K562 (cell line): ENCODE results near the gene MYO9A. TPM values are rescaled to one million over a fixed set of nuclear protein-coding genes. Genes with fewer than 3 reads are reported as not detected.

Experiments
- ATAC-seq: fragments of 200-7000 bp; cut with Tn5 transposase; 3 replicates; pipeline ENCODE4 v1.9.1; 2020; ENCODE audit warnings: moderate library complexity
- BruUV-seq: library from RNA; stranded (reverse); fragments of 400-500 nt; replicated peaks from 2 replicates; lab custom pipeline; 2021; lab: Mats Ljungman, UMichigan
- CTCF ChIA-PET: fragments of 300-600 bp; formaldehyde crosslinking; extraction: SDS; loops from one replicate; lab custom pipeline; 2021; ENCODE audit warnings: low intra/inter-chr PET ratio; lab: Yijun Ruan, JAX
- POLR2A ChIA-PET: fragments of 300-600, 350-650 bp; sonication (Branson Sonifier 250); formaldehyde crosslinking; extraction: SDS; loops from one replicate; lab custom pipeline; 2021; ENCODE audit warnings: antibody characterized with exemption, inconsistent platforms; lab: Yijun Ruan, JAX
- DNase-seq, 4 experiments: peaks; one replicate each; pipeline versions ENCODE4 v3.0.0 to v3.0.0-alpha.2; 2011 to 2018; ENCODE audit warnings: low spot score in 3 of 4, mixed read lengths in 3 of 4; ENCODE audit errors: extremely low read depth in 1 of 4
- FAIRE-seq: peaks from 2 replicates; lab custom pipeline; 2011; peaks lifted over from hg19 to GRCh38; lab: Jason Lieb, UNC
- H2AFZ ChIP-seq: 2 replicates; pipeline ENCODE4 v1.6.0; 2011; ENCODE audit warnings: low read depth, low read length, control low read depth, inconsistent platforms
- H3K27ac ChIP-seq: fragments of 200-600 bp; 3 replicates; pipeline ENCODE4 v1.8.0; 2011; ENCODE audit warnings: low read depth, mild to moderate bottlenecking, control low read depth, inconsistent platforms, low read length, moderate library complexity, mixed read lengths; ENCODE audit errors: extremely low read depth
- H3K27me3 ChIP-seq, 2 experiments: fragments of 300-600 bp in 1 of 2; 2 replicates in 1 of 2; 3 replicates in 1 of 2; pipeline versions ENCODE4 v1.6.0 to v1.8.0; 2011; ENCODE audit warnings: inconsistent platforms in 2 of 2, low read length in 2 of 2, mild to moderate bottlenecking in 1 of 2, mixed read lengths in 1 of 2, moderate library complexity in 1 of 2; ENCODE audit not compliant: control insufficient read depth in 2 of 2, insufficient read depth in 2 of 2
- H3K36me3 ChIP-seq: fragments of 300-600 bp; 3 replicates; pipeline ENCODE4 v1.8.0; 2011; ENCODE audit warnings: mild to moderate bottlenecking, low read length, inconsistent platforms; ENCODE audit not compliant: control insufficient read depth, insufficient read depth
- H3K4me1 ChIP-seq, 2 experiments: fragments of 200-600 bp in 1 of 2; replicated peaks in 1 of 2; 2 replicates in 1 of 2; 3 replicates in 1 of 2; pipeline versions ENCODE4 v1.5.1 to v1.8.0; 2011; ENCODE audit warnings: inconsistent platforms in 2 of 2, low read length in 2 of 2, mild to moderate bottlenecking in 1 of 2, mixed read lengths in 1 of 2, moderate library complexity in 1 of 2; ENCODE audit not compliant: control insufficient read depth in 2 of 2, insufficient read depth in 2 of 2
- H3K4me2 ChIP-seq: 2 replicates; pipeline ENCODE4 v1.6.1; 2011; ENCODE audit warnings: low read length, control low read depth, inconsistent platforms, mixed read lengths; ENCODE audit not compliant: insufficient read depth
- H3K4me3 ChIP-seq: fragments of 200-600 bp; sonication (generic), shearing (Covaris generic); 2 replicates; pipeline ENCODE4 v1.5.1; 2016; ENCODE audit warnings: control low read depth, inconsistent platforms
- H3K79me2 ChIP-seq: fragments of 200-600 bp; 3 replicates; pipeline ENCODE4 v1.8.0; 2011; ENCODE audit warnings: low read length, inconsistent platforms; ENCODE audit not compliant: control insufficient read depth, insufficient read depth
- H3K9ac ChIP-seq, 2 experiments: 2 replicates each; pipeline versions ENCODE4 v1.6.0 to v1.6.1; 2011; ENCODE audit warnings: low read depth in 2 of 2, low read length in 2 of 2, control low read depth in 1 of 2, inconsistent platforms in 1 of 2, mild to moderate bottlenecking in 1 of 2, mixed read lengths in 1 of 2; ENCODE audit not compliant: insufficient read depth in 1 of 2
- H3K9me1 ChIP-seq: one replicate; pipeline ENCODE4 v1.6.0; 2011; ENCODE audit warnings: inconsistent platforms, mild to moderate bottlenecking, low read length, moderate library complexity; ENCODE audit not compliant: control insufficient read depth, insufficient read depth
- H3K9me3 ChIP-seq: replicated peaks from 2 replicates; pipeline ENCODE4 v1.5.1; 2011; ENCODE audit warnings: low read depth, low read length, inconsistent platforms; ENCODE audit not compliant: control insufficient read depth, insufficient read depth
- H4K20me1 ChIP-seq: replicated peaks from 2 replicates; pipeline ENCODE4 v1.6.1; 2011; ENCODE audit warnings: low read length, inconsistent platforms, mixed read lengths; ENCODE audit not compliant: control insufficient read depth, insufficient read depth
- CBFB ChIP-seq: sonication (generic); formaldehyde crosslinking; IDR thresholded peaks from 2 replicates; pipeline ENCODE4 v1.4.0; 2020; ENCODE audit warnings: mild to moderate bottlenecking, missing genetic modification reagents
- HDAC8 ChIP-seq: fragments of 450-650 bp; IDR thresholded peaks from 2 replicates; pipeline ENCODE4 v1.6.1; 2016; ENCODE audit warnings: mild to moderate bottlenecking, missing genetic modification characterization, moderate library complexity, missing compliant biosample characterization
- HLTF ChIP-seq: fragments of 450-650 bp; IDR thresholded peaks from 2 replicates; pipeline ENCODE4 v1.6.1; 2016
- HNRNPH1 ChIP-seq: fragments of 200-400 bp; formaldehyde crosslinking; optimal IDR thresholded peaks from 2 replicates; pipeline ENCODE3; 2017; ENCODE audit warnings: low read depth, mild to moderate bottlenecking, low read length, moderate library complexity
- L3MBTL2 ChIP-seq: fragments of 450-650 bp; IDR thresholded peaks from 2 replicates; pipeline ENCODE4 v1.6.1; 2016; ENCODE audit warnings: mild to moderate bottlenecking, moderate library complexity
- MLLT1 ChIP-seq, 2 experiments: fragments of 450-650 bp; IDR thresholded peaks; 2 replicates each; pipeline ENCODE4 v1.6.1; 2016
- PCBP1 ChIP-seq: fragments of 200-400 bp; formaldehyde crosslinking; IDR thresholded peaks from 2 replicates; pipeline ENCODE4 v1.6.1; 2018; ENCODE audit warnings: mild to moderate bottlenecking, low read depth, low read length; ENCODE audit not compliant: poor library complexity, severe bottlenecking
- PURB ChIP-seq: sonication (generic); formaldehyde crosslinking; IDR thresholded peaks from 2 replicates; pipeline ENCODE4 v1.9.0; 2021; ENCODE audit warnings: low read depth, mild to moderate bottlenecking, missing genetic modification reagents
- TAL1 ChIP-seq: fragments of 450-650 bp; IDR thresholded peaks from 2 replicates; pipeline ENCODE4 v1.6.1; 2016; ENCODE audit warnings: mild to moderate bottlenecking
- ZBTB26 ChIP-seq: fragments of 450-650 bp; formaldehyde crosslinking; IDR thresholded peaks from 2 replicates; pipeline ENCODE4 v1.4.0; 2022; ENCODE audit warnings: missing genetic modification characterization
- ZNF274 ChIP-seq: IDR thresholded peaks from 2 replicates; pipeline ENCODE4 v1.6.1; 2011; ENCODE audit warnings: low read depth, mild to moderate bottlenecking, low read length, moderate library complexity, borderline replicate concordance
- ZNF511 ChIP-seq: sonication (generic); formaldehyde crosslinking; IDR thresholded peaks from 2 replicates; pipeline ENCODE4 v1.8.0; 2022; ENCODE audit warnings: mild to moderate bottlenecking, missing genetic modification reagents
- WGBS: fragments of 100-300 bp; shearing (Covaris generic); methylation state at CpG from one replicate; pipeline ENCODE4 v1.1.6; 2016; ENCODE audit warnings: low coverage, mixed read lengths; ENCODE audit not compliant: insufficient coverage; ENCODE audit errors: missing lambda C conversion rate; 5-methylcytosine and 5-hydroxymethylcytosine counted together
- in situ Hi-C: fragments of 300-500 bp; cut with MboI; formaldehyde crosslinking; loops from 4 replicates; pipeline ENCODE4 v1.15.0; 2018; ENCODE audit warnings: inconsistent platforms, mixed read lengths
- intact Hi-C: fragments of 100-400 bp; cut with micrococcal nuclease; formaldehyde crosslinking; loops from 2 replicates; pipeline ENCODE4 v1.14.2; 2022
- polyA plus RNA-seq, 8 experiments: library from polyadenylated mRNA; depleted of rRNA in 4 of 8; stranded (reverse) in 5 of 8; unstranded in 3 of 8; fragments of >200 nt; fragmentation: Nextera tagmentation in 2 of 8; fragmentation: Illumina TruSeq in 1 of 8; extraction: Ambion mirVana in 2 of 8; extraction: Trizol in 1 of 8; gene quantifications; 2 replicates each; pipeline versions ENCODE4 v1.2.1 to v1.2.3, GENCODE V29; 2011 to 2014; ENCODE audit warnings: inconsistent platforms in 1 of 8, missing spikeins in 1 of 8
- total RNA-seq, 7 experiments: library from RNA; depleted of rRNA in 6 of 7; stranded (reverse); fragments of >200 nt in 6 of 7; fragmentation: Illumina TruSeq in 2 of 7; extraction: Trizol in 2 of 7; gene quantifications; 2 replicates each; pipeline versions ENCODE4 v1.2.1 to v1.2.3, GENCODE V29; 2011 to 2021; ENCODE audit warnings: low replicate concordance in 1 of 7
- TF ChIP-seq, protein P1 (sequence below): fragments of 250-450 bp; sonication (Bioruptor Pico); IDR thresholded peaks from 2 replicates; pipeline ENCODE4 v1.5.0; 2021; ENCODE audit warnings: mild to moderate bottlenecking, borderline replicate concordance
- TF ChIP-seq, protein P2 (sequence below): sonication (generic); formaldehyde crosslinking; IDR thresholded peaks from 2 replicates; pipeline ENCODE4 v1.8.0; 2022; ENCODE audit warnings: missing genetic modification reagents, mild to moderate bottlenecking, moderate library complexity, borderline replicate concordance

MYO9A gene
- total and polyA plus RNA-seq, 9 of the 15 experiments (the other 6 are each of a cell fraction or from before 2014, with no cell fraction given): 1.9 to 15.4 (median 5.8) TPM

- TF ChIP-seq ZNF511 (CRISPR knock-in tag) (no peak), MLLT1 (IDR thresholded peaks at IDR 0.05) (no peak), HNRNPH1 (no peak), L3MBTL2 (no peak), HDAC8 (no peak), TAL1 (no peak)
- TF ChIP-seq, protein P1, sequence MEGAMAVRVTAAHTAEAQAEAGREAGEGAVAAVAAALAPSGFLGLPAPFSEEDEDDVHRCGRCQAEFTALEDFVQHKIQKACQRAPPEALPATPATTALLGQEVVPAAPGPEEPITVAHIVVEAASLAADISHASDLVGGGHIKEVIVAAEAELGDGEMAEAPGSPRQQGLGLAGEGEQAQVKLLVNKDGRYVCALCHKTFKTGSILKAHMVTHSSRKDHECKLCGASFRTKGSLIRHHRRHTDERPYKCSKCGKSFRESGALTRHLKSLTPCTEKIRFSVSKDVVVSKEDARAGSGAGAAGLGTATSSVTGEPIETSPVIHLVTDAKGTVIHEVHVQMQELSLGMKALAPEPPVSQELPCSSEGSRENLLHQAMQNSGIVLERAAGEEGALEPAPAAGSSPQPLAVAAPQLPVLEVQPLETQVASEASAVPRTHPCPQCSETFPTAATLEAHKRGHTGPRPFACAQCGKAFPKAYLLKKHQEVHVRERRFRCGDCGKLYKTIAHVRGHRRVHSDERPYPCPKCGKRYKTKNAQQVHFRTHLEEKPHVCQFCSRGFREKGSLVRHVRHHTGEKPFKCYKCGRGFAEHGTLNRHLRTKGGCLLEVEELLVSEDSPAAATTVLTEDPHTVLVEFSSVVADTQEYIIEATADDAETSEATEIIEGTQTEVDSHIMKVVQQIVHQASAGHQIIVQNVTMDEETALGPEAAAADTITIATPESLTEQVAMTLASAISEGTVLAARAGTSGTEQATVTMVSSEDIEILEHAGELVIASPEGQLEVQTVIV (CRISPR knock-in tag): no peak
Measured at GRCh38 chr15:72005483-72005882, 112.5 kb downstream of the MYO9A start (continued).

DNA sequence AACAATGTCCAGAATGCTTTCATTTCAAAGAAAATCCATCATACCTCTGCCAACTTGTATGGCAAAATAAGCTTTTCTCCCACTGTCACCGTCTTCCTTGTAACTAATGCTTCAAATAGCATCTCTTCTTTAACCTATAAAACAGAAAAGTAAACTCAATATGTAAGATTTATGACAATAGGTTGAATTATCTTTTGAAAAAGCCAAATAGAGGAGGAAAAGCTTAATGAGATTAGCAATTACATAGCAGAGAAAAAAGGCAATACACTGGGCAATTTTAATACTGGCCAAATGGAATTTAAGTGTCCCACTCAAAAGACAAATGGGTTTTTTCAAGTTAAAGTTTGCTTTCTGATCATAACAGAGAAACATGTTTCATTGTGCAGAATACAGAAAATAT, 118.1 kb downstream of the MYO9A start:
- 30% methylated on average over 1 of the region's 1 CpG for WGBS
- ATAC-seq (no peak), FAIRE-seq (no peak), DNase-seq (no peak)
- no peaks in the 10 kb centered on the region for H3K9me1 ChIP-seq
- intact Hi-C loops (no loop called here), in situ Hi-C loops (no loop called here)
- no TSS peak for BruUV-seq
- H3K27ac ChIP-seq: no peak overlapping the region
- CTCF ChIA-PET: no interaction called here
- H3K4me1 ChIP-seq: no peaks in the 10 kb centered on the region
- H2AFZ ChIP-seq: no peak overlapping the region
- H3K79me2 ChIP-seq: no peaks in the 10 kb centered on the region
- no peaks in the 10 kb centered on the region for H3K9me3 ChIP-seq
- H3K27me3 ChIP-seq: no peaks in the 10 kb centered on the region
- H3K36me3 ChIP-seq: no peaks in the 10 kb centered on the region
- H3K9ac ChIP-seq: no peak overlapping the region
- POLR2A ChIA-PET: no interaction called here
- H3K4me3 ChIP-seq: no peak overlapping the region
- no peaks in the 10 kb centered on the region for H4K20me1 ChIP-seq
- H3K4me2 ChIP-seq: no peak overlapping the region
- TF ChIP-seq PURB (CRISPR knock-in tag): no peak
- no peak for TF ChIP-seq CBFB (CRISPR knock-in tag)
- TF ChIP-seq MLLT1 (IDR thresholded peaks at IDR 0.05): no peak
- TF ChIP-seq, protein P2, sequence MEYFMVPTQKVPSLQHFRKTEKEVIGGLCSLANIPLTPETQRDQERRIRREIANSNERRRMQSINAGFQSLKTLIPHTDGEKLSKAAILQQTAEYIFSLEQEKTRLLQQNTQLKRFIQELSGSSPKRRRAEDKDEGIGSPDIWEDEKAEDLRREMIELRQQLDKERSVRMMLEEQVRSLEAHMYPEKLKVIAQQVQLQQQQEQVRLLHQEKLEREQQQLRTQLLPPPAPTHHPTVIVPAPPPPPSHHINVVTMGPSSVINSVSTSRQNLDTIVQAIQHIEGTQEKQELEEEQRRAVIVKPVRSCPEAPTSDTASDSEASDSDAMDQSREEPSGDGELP (CRISPR knock-in tag): no peak
- no peak for TF ChIP-seq HLTF
- no peak for TF ChIP-seq PCBP1
- no peak for TF ChIP-seq ZNF274
- TF ChIP-seq ZBTB26 (CRISPR knock-in tag): no peak
